CD4-positive, alpha-beta T cell treated with Interleukin-15 for 1 hour (primary cell): ENCODE results near the gene NTM.
"Not testable (repeated sequence)": the region's sequence is repeated elsewhere in the genome, so short reads cannot be mapped to it uniquely, and the experiment has no call there.

Source experiments
- DNase-seq: peaks from one replicate; pipeline ENCODE4 v3.0.0-alpha.2; 2020

NTM gene

DNA sequence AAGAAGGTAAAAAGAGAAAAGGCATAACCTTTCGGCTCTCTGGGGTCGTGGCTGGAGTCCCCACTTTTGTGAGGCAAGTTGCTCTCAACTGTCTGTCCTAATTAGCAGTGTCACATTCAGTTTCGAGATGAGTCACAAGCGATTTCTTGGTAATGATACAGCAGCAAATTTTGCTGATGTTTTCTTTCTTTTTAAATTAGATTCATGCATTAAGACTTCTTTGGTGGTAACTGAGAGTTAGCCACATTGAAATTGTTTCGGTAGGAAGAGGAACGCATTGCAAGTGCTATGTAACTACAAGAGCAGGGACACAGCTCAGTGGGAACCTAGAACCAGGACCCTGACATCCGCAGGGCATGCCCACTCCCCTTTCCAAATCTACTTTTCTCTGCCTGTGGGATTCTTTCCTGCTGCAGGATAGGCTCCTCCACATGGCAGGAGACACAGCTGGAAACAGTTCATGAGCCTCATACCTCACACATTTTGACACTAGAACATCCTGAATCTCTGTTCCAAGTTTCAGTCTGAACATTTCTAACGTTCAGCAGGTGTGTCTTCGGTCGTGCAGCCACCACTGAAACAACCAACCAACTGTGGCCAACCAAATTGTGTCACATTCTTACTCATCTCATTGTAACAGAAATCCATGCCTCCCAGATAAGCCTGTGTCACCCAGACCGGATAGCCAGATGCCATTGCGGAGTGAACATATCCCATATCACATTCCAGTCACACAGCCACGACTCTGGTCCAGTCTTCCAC, 987.6 kb downstream of the NTM start:
- DNase-seq = no peak

DNA sequence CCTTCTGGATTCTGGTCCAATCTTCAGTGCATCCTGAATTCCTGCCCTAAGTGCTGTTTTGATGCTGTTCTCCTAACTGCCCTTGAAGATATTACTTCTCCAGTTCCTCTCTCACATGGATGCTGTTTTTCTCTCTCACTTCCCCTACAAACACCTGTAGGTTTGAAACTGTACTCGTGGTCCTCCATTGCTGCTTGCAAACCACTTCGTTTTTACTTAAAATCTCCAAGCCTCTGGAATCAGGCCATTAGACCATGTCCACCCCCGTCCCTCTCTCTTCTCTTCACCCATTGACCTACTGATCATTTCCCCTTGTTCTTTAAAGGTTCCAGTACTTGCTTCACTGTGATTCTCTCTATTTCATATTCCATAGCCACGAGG, 988.1 kb downstream of the NTM start:
- DNase-seq = no peak

- DNase-seq = no peak
These were observed 990.7 kb downstream of the NTM start for GRCh38 chr11:132361011-132361550.

- no peak for DNase-seq
These were observed 995.2 kb downstream of the NTM start for GRCh38 chr11:132365650-132366049.

GRCh38 chr11:132367293-132367692, 996.9 kb downstream of the NTM start:
- no peak for DNase-seq

DNA sequence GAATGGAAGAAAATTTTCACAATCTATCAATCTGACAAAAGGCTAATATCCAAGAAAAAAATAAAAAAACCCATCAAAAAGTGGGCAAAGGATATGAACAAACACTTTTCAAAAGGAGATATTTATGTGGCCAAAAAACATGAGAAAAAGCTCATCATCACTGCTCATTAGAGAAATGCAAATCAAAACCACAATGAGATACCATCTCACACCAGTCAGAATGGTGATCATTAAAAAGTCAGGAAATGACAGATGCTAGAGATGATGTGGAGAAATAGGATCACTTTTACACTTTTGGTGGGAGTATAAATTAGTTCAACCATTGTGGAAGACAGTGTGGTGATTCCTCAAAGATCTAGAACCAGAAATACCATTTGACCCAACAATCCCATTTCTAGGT, 999.7 kb downstream of the NTM start:
- DNase-seq = not testable (repeated sequence)

- DNase-seq = no peak
These were observed 1003.2 kb downstream of the NTM start for GRCh38 chr11:132373405-132374143.

DNA sequence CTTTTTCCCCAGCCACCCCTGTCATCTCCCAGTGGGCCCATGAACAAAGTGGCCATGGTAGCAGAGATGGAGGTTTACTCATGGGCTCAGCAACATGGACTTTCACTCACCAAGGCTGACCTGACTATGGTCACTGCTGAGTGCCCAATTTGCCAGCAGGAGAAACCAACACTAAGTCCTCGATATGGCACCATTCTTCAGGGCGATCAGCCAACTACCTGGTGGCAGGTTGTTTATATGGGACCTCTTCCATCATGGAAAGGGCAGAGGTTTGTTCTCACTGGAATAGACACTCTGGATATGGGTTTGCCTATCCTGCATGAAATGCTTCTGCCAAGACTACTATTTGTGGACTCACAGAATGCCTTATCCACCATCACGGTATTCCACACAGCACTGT, 1009.1 kb downstream of the NTM start:
- DNase-seq = no peak
